B cell (primary cell): ENCODE measurements around the gene PALD1.

Experiments used
- CTCF ChIP-seq: fragments of 200-600 bp; IDR thresholded peaks from one replicate; pipeline ENCODE4 v1.8.0; 2022; ENCODE audit warnings: antibody characterized with exemption, mild to moderate bottlenecking
- EZH2 ChIP-seq: IDR thresholded peaks from 2 replicates; pipeline ENCODE4 v1.6.1; 2012; ENCODE audit warnings: borderline replicate concordance, low read depth, mild to moderate bottlenecking, moderate library complexity, low read length; ENCODE audit not compliant: insufficient read depth, poor library complexity, severe bottlenecking

- TF ChIP-seq CTCF (no peak), EZH2 (no peak)
Observed at GRCh38 chr10:70537398-70538194, 59.0 kb downstream of the PALD1 start.
